Right cardiac atrium (tissue), 5 donors: ENCODE results near the gene NKAPD1. TPM values are rescaled to one million over a fixed set of nuclear protein-coding genes. Genes with fewer than 3 reads are reported as not detected.
"Not testable (repeated sequence)": the region's sequence is repeated elsewhere in the genome, so short reads cannot be mapped to it uniquely, and the experiment has no call there.

Source experiments
- ATAC-seq, 2 donors: fragments of 200-7000 bp; cut with Tn5 transposase; one replicate each; pipeline versions ENCODE4 v1.8.0 to v1.9.1; 2020; ENCODE audit warnings: moderate library complexity in 2 of 2, mild to moderate bottlenecking in 1 of 2
- DNase-seq, 3 donors: peaks; one replicate each; pipeline ENCODE4 v3.0.0-alpha.2; 2020
- H3K27ac ChIP-seq: one replicate; pipeline ENCODE4 v1.5.1; 2013; ENCODE audit warnings: mild to moderate bottlenecking, low read length, control low read depth, moderate library complexity
- H3K27me3 ChIP-seq: one replicate; pipeline ENCODE4 v1.6.1; 2013; ENCODE audit not compliant: control insufficient read depth, insufficient read depth
- H3K4me1 ChIP-seq: one replicate; pipeline ENCODE4 v1.6.1; 2013; ENCODE audit warnings: low read length; ENCODE audit not compliant: control insufficient read depth, insufficient read depth
- H3K4me3 ChIP-seq: one replicate; pipeline ENCODE4 v1.5.1; 2013; ENCODE audit warnings: low read length, control low read depth
- H3K9me3 ChIP-seq: one replicate; pipeline ENCODE4 v1.6.1; 2013; ENCODE audit warnings: low read length; ENCODE audit not compliant: control insufficient read depth
- whole genome bisulfite sequencing: extraction: QIAGEN DNeasy Blood & Tissue Kit; methylation state at CpG from one replicate; pipeline ENCODE4 v1.1.7; 2013; 5-methylcytosine and 5-hydroxymethylcytosine counted together
- intact Hi-C, 4 donors: fragments of 100-400 bp; cut with DNase I; formaldehyde crosslinking; loops; one replicate each; pipeline versions ENCODE4 v1.11.0 to v1.14.0; 2022 to 2023
- polyA plus RNA-seq: library from polyadenylated mRNA; stranded (reverse); fragments of 200-250 nt; gene quantifications from one replicate; pipeline ENCODE4 v1.2.3, GENCODE V29; 2013
- total RNA-seq, 4 donors: library from RNA; stranded (reverse); fragmentation: NEBNext Ultra II Directional; extraction: Animal tissue kit (Norgen Biotek cat#: 25700); gene quantifications; one replicate each; pipeline ENCODE4 v1.2.1, GENCODE V29; 2021
- donor health status: healthy with polysubstance abuse.
- donor health status: DM: no; HTN: yes; CAD: no.
- donor health status: DM: no; HTN: no; CAD: no.
- donor health status: DM: no; HTN: yes; CAD: no; lungs with severe emphysema.
- donor health status: DM: yes; HTN: yes; CAD: no.

Gene NKAPD1
- total and polyA plus RNA-seq, 5 donors: 5.0 to 9.8 (median 8.3) TPM

- no peak overlapping the region for H3K27ac ChIP-seq
- H3K4me1 ChIP-seq: no peaks in the 10 kb centered on the region
- ATAC-seq (no peak), DNase-seq (no peak)
- 95% methylated on average over 4 of the region's 4 CpGs for WGBS
- H3K4me3 ChIP-seq: no peak overlapping the region
- intact Hi-C loops: no loop called here
- H3K27me3 ChIP-seq: no peaks in the 10 kb centered on the region
- H3K9me3 ChIP-seq: no peaks in the 10 kb centered on the region
Measured at GRCh38 chr11:112044961-112045360, 29.1 kb upstream of the NKAPD1 start.

- intact Hi-C loops, H3K4me1 ChIP-seq, ATAC-seq, H3K4me3 ChIP-seq, H3K9me3 ChIP-seq, H3K27ac ChIP-seq, H3K27me3 ChIP-seq, DNase-seq: not testable (repeated sequence)
- 100% methylated on average over 2 of the region's 2 CpGs for WGBS
Measured at GRCh38 chr11:112046647-112047046, 27.5 kb upstream of the NKAPD1 start.

- H3K27me3 ChIP-seq, intact Hi-C loops, ATAC-seq, H3K27ac ChIP-seq, H3K9me3 ChIP-seq, H3K4me3 ChIP-seq, DNase-seq, H3K4me1 ChIP-seq: not testable (repeated sequence)
- WGBS: 94% methylated on average over 3 of the region's 3 CpGs
Measured at GRCh38 chr11:112048256-112048655, 25.8 kb upstream of the NKAPD1 start.

GRCh38 chr11:112049777-112050176, 24.3 kb upstream of the NKAPD1 start:
- H3K4me1 ChIP-seq: no peaks in the 10 kb centered on the region
- H3K4me3 ChIP-seq: no peak overlapping the region
- no peaks in the 10 kb centered on the region for H3K9me3 ChIP-seq
- DNase-seq (no peak), ATAC-seq (no peak)
- H3K27ac ChIP-seq: no peak overlapping the region
- 51% methylated on average over 2 of the region's 2 CpGs for WGBS
- no peaks in the 10 kb centered on the region for H3K27me3 ChIP-seq
- intact Hi-C loops: no loop called here

GRCh38 chr11:112050721-112051120, 23.4 kb upstream of the NKAPD1 start:
- ATAC-seq: no peak
- 88% methylated on average over 3 of the region's 3 CpGs for WGBS
- intact Hi-C loops: no loop called here

GRCh38 chr11:112051768-112052167, 22.3 kb upstream of the NKAPD1 start:
- no peaks in the 10 kb centered on the region for H3K27me3 ChIP-seq
- no peak overlapping the region for H3K4me3 ChIP-seq
- H3K9me3 ChIP-seq: no peaks in the 10 kb centered on the region
- 74% methylated on average over 3 of the region's 3 CpGs for WGBS
- intact Hi-C loops: no loop called here
- no peak overlapping the region for H3K27ac ChIP-seq
- H3K4me1 ChIP-seq: no peaks in the 10 kb centered on the region
- no peak for ATAC-seq
- no peak for DNase-seq

More at GRCh38 chr11:112050721-112051120, 23.4 kb upstream of the NKAPD1 start:
- H3K4me1 ChIP-seq: no peaks in the 10 kb centered on the region
- H3K27me3 ChIP-seq: no peaks in the 10 kb centered on the region
- H3K9me3 ChIP-seq: no peaks in the 10 kb centered on the region
- H3K4me3 ChIP-seq: no peak overlapping the region
- DNase-seq: no peak
- H3K27ac ChIP-seq: no peak overlapping the region

- ATAC-seq (no peak), DNase-seq (no peak)
- WGBS: 84% methylated on average over 4 of the region's 4 CpGs
- Histone ChIP-seq H3K4me1 (no peaks in the 10 kb centered on the region), H3K27ac (no peak overlapping the region), H3K27me3 (no peaks in the 10 kb centered on the region), H3K4me3 (no peak overlapping the region), H3K9me3 (no peaks in the 10 kb centered on the region)
- intact Hi-C loops: no loop called here
Measured at GRCh38 chr11:112057170-112057569, 16.9 kb upstream of the NKAPD1 start.

GRCh38 chr11:112058103-112058502, 16.0 kb upstream of the NKAPD1 start:
- Histone ChIP-seq H3K27ac (no peak overlapping the region), H3K27me3 (no peaks in the 10 kb centered on the region), H3K4me3 (no peak overlapping the region), H3K4me1 (no peaks in the 10 kb centered on the region), H3K9me3 (no peaks in the 10 kb centered on the region)
- ATAC-seq: no peak
- no peak for DNase-seq
- intact Hi-C loops: no loop called here
- WGBS: 63% methylated on average over 1 of the region's 1 CpG

- Histone ChIP-seq H3K27ac (no peak overlapping the region), H3K4me1 (no peaks in the 10 kb centered on the region), H3K9me3 (no peaks in the 10 kb centered on the region), H3K4me3 (no peak overlapping the region), H3K27me3 (no peaks in the 10 kb centered on the region)
- intact Hi-C loops: no loop called here
- ATAC-seq (no peak), DNase-seq (no peak)
- 78% methylated on average over 1 of the region's 1 CpG for WGBS
Measured at GRCh38 chr11:112062923-112063322, 11.2 kb upstream of the NKAPD1 start.

GRCh38 chr11:112082729-112083128, 8.6 kb downstream of the NKAPD1 start:
- Histone ChIP-seq H3K27ac (no peak overlapping the region), H3K9me3 (no peaks in the 10 kb centered on the region), H3K27me3 (no peaks in the 10 kb centered on the region), H3K4me1 (no peaks in the 10 kb centered on the region), H3K4me3 (no peak overlapping the region)
- intact Hi-C loops: no loop called here
- no peak for ATAC-seq
- DNase-seq: no peak
- WGBS: 72% methylated on average over 4 of the region's 4 CpGs

GRCh38 chr11:112085822-112086421, 11.8 kb downstream of the NKAPD1 start:
- 3% methylated on average over 19 of the region's 19 CpGs for WGBS
- ATAC-seq (peak; percentile 24 to 52), DNase-seq (no peak)
- Histone ChIP-seq H3K9me3 (no peaks in the 10 kb centered on the region), H3K27ac (peak overlapping the region; percentile 33), H3K27me3 (no peaks in the 10 kb centered on the region), H3K4me3 (peak overlapping the region; percentile 97), H3K4me1 (peaks cover 2% of the 10 kb centered on the region)
- intact Hi-C loops: no loop called here
